ENCODE results near the gene FOXL1.
A peak's percentile ranks its signal among the peaks of the same experiment; 100 is the strongest.
"Not testable (repeated sequence)": the region's sequence is repeated elsewhere in the genome, so short reads cannot be mapped to it uniquely, and the experiment has no call there.

Gene FOXL1

GRCh38 chr16:86578611-86579267, 390 bp downstream of the FOXL1 start:
- peak overlapping the region; percentile 53 for H3K4me3 ChIP-seq (ENCODE audit: low read depth, low read length)
- peak; percentile 61 for DNase-seq (ENCODE audit: low read depth)

GRCh38 chr16:86579268-86580062, 1.1 kb downstream of the FOXL1 start:
- H3K4me3 ChIP-seq (ENCODE audit: low read depth, low read length) = peak overlapping the region; percentile 53
- DNase-seq (ENCODE audit: low read depth) = no peak

- no peak for DNase-seq (ENCODE audit: low read depth)
- H3K4me3 ChIP-seq (ENCODE audit: low read depth, low read length) = peak overlapping the region; percentile 53
Measured at GRCh38 chr16:86580063-86580790, 1.9 kb downstream of the FOXL1 start.

- no peak for DNase-seq (ENCODE audit: low read depth)
- peak overlapping the region; percentile 53 for H3K4me3 ChIP-seq (ENCODE audit: low read depth, low read length)
Measured at GRCh38 chr16:86580791-86581170, 2.4 kb downstream of the FOXL1 start.

- DNase-seq (ENCODE audit: low read depth) = no peak
- H3K4me3 ChIP-seq (ENCODE audit: low read depth, low read length) = peak overlapping the region; percentile 53
Measured at GRCh38 chr16:86581458-86581857, 3.1 kb downstream of the FOXL1 start.

- no peak for DNase-seq (ENCODE audit: low read depth)
- no peak overlapping the region for H3K4me3 ChIP-seq (ENCODE audit: low read depth, low read length)
Measured at GRCh38 chr16:86584071-86584685, 5.8 kb downstream of the FOXL1 start.

- DNase-seq (ENCODE audit: low read depth) = no peak
- no peak overlapping the region for H3K4me3 ChIP-seq (ENCODE audit: low read depth, low read length)
Measured at GRCh38 chr16:86584726-86585721, 6.7 kb downstream of the FOXL1 start.

GRCh38 chr16:86585821-86586611, 7.7 kb downstream of the FOXL1 start:
- DNase-seq (ENCODE audit: low read depth) = no peak
- no peak overlapping the region for H3K4me3 ChIP-seq (ENCODE audit: low read depth, low read length)

GRCh38 chr16:86587487-86587886, 9.1 kb downstream of the FOXL1 start:
- no peak for DNase-seq (ENCODE audit: low read depth)
- no peak overlapping the region for H3K4me3 ChIP-seq (ENCODE audit: low read depth, low read length)

- not testable (repeated sequence) for H3K4me3 ChIP-seq (ENCODE audit: low read depth, low read length); DNase-seq (ENCODE audit: low read depth)
Measured at GRCh38 chr16:86587955-86588354, 9.6 kb downstream of the FOXL1 start.

- peak; percentile 77 for DNase-seq (ENCODE audit: low read depth)
Measured at GRCh38 chr16:86590501-86591144, 12.3 kb downstream of the FOXL1 start.

GRCh38 chr16:86591270-86591669, 12.9 kb downstream of the FOXL1 start:
- DNase-seq (ENCODE audit: low read depth) = no peak
- no peak overlapping the region for H3K4me3 ChIP-seq (ENCODE audit: low read depth, low read length)

More at GRCh38 chr16:86590501-86591144, 12.3 kb downstream of the FOXL1 start:
- H3K4me3 ChIP-seq (ENCODE audit: low read depth, low read length) = no peak overlapping the region

GRCh38 chr16:86593913-86594620, 15.7 kb downstream of the FOXL1 start:
- no peak for DNase-seq (ENCODE audit: low read depth)
- H3K4me3 ChIP-seq (ENCODE audit: low read depth, low read length) = no peak overlapping the region

GRCh38 chr16:86594721-86595120, 16.4 kb downstream of the FOXL1 start:
- no peak overlapping the region for H3K4me3 ChIP-seq (ENCODE audit: low read depth, low read length)
- DNase-seq (ENCODE audit: low read depth) = no peak

GRCh38 chr16:86595983-86596605, 17.7 kb downstream of the FOXL1 start:
- H3K4me3 ChIP-seq (ENCODE audit: low read depth, low read length) = no peak overlapping the region
- no peak for DNase-seq (ENCODE audit: low read depth)

GRCh38 chr16:86597126-86597879, 19.0 kb downstream of the FOXL1 start:
- no peak overlapping the region for H3K4me3 ChIP-seq (ENCODE audit: low read depth, low read length)
- no peak for DNase-seq (ENCODE audit: low read depth)
